ENCODE data around the gene HMGCS2. TPM values are rescaled to one million over a fixed set of nuclear protein-coding genes. Genes with fewer than 3 reads are reported as not detected.
A peak's percentile ranks its signal among the peaks of the same experiment; 100 is the strongest.

HMGCS2 gene
- total RNA-seq, 1 experiment from 2014 or later = not detected

DNA sequence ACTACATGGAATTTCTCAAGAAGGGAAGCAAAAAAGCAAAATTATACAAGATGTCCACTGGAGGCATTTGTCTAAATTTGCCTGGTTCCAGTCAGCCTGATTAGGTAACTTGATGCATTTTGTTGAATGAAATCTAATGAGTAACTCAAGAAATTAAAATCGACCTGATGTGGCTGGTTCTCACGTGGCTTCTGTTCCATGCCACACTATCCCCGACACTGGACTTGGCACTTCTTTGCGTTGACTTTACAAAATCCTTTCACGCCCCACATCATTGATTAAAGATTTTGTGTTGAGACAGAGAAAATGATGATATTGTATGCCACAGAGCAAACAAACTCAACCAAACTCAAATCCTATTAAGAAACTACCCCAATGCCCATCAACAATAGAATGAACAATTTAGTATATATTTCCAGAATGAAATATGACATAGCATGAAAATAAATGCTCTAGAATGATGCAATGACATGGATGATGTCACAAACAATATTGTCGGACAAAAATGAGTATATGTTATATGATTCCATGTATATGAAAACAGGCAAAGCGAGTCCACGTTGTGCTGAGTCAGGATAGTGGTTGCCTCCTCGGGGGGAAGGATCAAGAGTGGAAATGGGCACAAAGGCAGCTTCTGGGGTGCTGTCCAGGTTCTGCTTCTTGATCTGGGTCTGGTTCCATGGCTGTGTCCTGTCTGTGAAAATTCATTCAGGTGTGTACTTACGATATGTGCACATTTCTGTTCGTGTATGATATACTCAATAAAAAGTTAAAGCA is 12.9 kb upstream of the HMGCS2 start:
- Histone ChIP-seq H3K27me3 (ENCODE audit: insufficient read depth, low read depth) (no peaks in the 10 kb centered on the region), H3K4me3 (no peak overlapping the region), H3K9me2 (ENCODE audit: insufficient read depth) (no peaks in the 10 kb centered on the region), H3K36me3 (ENCODE audit: low read depth) (no peaks in the 10 kb centered on the region), H3K4me1 (replicated peaks; ENCODE audit: insufficient read depth) (peaks cover 77% of the 10 kb centered on the region), H2AFZ (no peak overlapping the region), H3K9me3 (ENCODE audit: insufficient read depth, low read depth) (no peaks in the 10 kb centered on the region), H3K27ac (no peak overlapping the region), H3K4me2 (peak overlapping the region; percentile 71; the same call in 1 of the 2 replicates), H4K20me1 (ENCODE audit: insufficient read depth) (no peaks in the 10 kb centered on the region), H3K79me2 (ENCODE audit: low read depth) (no peaks in the 10 kb centered on the region), H3F3A (ENCODE audit: insufficient read depth, low read depth) (peaks cover 65% of the 10 kb centered on the region)
- DNase-seq = no peak
- no TSS peak for BruUV-seq (replicated peaks)
- intact Hi-C loops (cut with micrococcal nuclease; ENCODE audit: unreplicated experiment) = no loop called here
- ChIA-PET POLR2A (ENCODE audit: unreplicated experiment) (no interaction called here), CTCF (no interaction called here)
- no peak for TF ChIP-seq EZH2 (IDR thresholded peaks at IDR 0.05; ENCODE audit: low read depth)
- TF ChIP-seq, protein P1, sequence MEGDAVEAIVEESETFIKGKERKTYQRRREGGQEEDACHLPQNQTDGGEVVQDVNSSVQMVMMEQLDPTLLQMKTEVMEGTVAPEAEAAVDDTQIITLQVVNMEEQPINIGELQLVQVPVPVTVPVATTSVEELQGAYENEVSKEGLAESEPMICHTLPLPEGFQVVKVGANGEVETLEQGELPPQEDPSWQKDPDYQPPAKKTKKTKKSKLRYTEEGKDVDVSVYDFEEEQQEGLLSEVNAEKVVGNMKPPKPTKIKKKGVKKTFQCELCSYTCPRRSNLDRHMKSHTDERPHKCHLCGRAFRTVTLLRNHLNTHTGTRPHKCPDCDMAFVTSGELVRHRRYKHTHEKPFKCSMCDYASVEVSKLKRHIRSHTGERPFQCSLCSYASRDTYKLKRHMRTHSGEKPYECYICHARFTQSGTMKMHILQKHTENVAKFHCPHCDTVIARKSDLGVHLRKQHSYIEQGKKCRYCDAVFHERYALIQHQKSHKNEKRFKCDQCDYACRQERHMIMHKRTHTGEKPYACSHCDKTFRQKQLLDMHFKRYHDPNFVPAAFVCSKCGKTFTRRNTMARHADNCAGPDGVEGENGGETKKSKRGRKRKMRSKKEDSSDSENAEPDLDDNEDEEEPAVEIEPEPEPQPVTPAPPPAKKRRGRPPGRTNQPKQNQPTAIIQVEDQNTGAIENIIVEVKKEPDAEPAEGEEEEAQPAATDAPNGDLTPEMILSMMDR (conservative IDR thresholded peaks at IDR 0.05) = no peak

DNA sequence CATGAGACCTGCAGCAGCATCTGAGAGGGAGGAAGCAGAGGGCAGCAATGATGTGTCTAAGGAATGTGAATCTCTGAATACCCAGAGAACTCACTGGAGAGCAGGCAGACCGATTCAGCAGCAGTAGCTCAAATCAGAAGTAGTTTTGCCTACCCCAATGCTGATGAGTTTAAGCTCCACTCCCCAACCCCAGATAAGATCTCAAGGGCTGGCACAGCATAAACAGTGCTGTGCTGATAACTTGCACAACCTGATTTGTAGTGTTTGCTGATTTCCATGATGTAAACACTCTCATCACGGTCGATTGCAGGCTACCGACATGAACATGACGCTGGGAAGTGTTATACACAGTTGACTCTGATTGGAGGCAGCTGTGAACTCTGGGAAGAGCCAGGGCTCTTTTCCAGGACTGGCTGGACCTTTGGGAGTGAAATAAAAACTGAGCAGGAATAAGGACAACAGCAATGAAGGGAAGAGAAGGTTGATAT is 11.2 kb upstream of the HMGCS2 start:
- H3K9me3 ChIP-seq (ENCODE audit: insufficient read depth, low read depth) = no peaks in the 10 kb centered on the region
- intact Hi-C loops (cut with micrococcal nuclease; ENCODE audit: unreplicated experiment) = no loop called here
- peak overlapping the region; percentile 47 for H3K4me3 ChIP-seq
- no peaks in the 10 kb centered on the region for H3K9me2 ChIP-seq (ENCODE audit: insufficient read depth)
- no peaks in the 10 kb centered on the region for H3K36me3 ChIP-seq (ENCODE audit: low read depth)
- peak; percentile 61 to 97 for DNase-seq
- H4K20me1 ChIP-seq (ENCODE audit: insufficient read depth) = no peaks in the 10 kb centered on the region
- H3K27me3 ChIP-seq (ENCODE audit: insufficient read depth, low read depth) = no peaks in the 10 kb centered on the region
- peaks cover 49% of the 10 kb centered on the region for H3F3A ChIP-seq (ENCODE audit: insufficient read depth, low read depth)
- TF ChIP-seq, protein P1 (conservative IDR thresholded peaks at IDR 0.05) = no peak
- no peak for TF ChIP-seq EZH2 (IDR thresholded peaks at IDR 0.05; ENCODE audit: low read depth)
- H3K27ac ChIP-seq = peak overlapping the region; percentile 61
- BruUV-seq (replicated peaks) = no TSS peak
- H3K4me1 ChIP-seq (replicated peaks; ENCODE audit: insufficient read depth) = peaks cover 67% of the 10 kb centered on the region
- H2AFZ ChIP-seq = peak overlapping the region; percentile 77
- CTCF ChIA-PET = interaction anchor here (1.0 to 1.4 kb wide), 2 partner anchors 29 to 37 kb away, joined by 3 to 4 read pairs; no protein-coding TSS in a partner anchor
- POLR2A ChIA-PET (ENCODE audit: unreplicated experiment) = interaction anchor here (0.5 kb wide), 1 partner anchor 126 kb away, joined by 8 read pairs; no protein-coding TSS in a partner anchor
- peak overlapping the region; percentile 77 for H3K4me2 ChIP-seq
- H3K79me2 ChIP-seq (ENCODE audit: low read depth) = no peaks in the 10 kb centered on the region

DNA sequence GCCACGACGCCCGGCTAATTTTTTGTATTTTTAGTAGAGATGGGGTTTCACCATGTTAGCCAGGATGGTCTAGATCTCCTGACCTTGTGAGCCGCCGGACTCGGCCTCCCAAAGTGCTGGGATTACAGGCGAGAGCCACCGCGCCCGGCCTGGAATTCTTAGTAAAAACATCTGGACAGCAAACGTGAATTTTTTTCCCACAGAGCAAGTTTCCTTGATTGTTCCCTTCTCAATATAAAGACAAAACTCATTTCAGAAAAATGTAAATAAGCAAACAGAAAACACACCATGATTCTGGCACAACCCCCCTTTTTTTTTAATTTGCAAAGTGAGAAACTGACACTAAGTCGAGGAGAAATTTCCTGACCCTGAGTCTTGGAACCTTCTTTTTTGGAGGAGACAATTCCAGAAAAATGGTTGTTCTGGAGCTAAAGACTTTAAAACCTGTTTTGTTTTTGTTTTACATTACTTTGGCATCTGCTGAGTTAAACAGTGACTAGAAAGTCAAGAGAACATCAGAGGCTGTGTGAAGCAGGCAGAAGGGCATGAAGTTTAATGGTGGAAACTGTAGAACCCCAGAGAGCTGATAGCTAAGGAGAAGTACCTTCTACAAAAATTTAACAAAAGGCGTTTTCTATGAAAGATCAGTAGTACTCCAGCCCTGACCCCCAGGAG is 10.3 kb upstream of the HMGCS2 start:
- BruUV-seq (replicated peaks) = no TSS peak
- ChIA-PET POLR2A (ENCODE audit: unreplicated experiment) (no interaction called here), CTCF (interaction anchor here (1.0 kb wide), 1 partner anchor 36 kb away, joined by 3 read pairs; no protein-coding TSS in a partner anchor)
- Histone ChIP-seq H3K4me2 (peak overlapping the region; percentile 77), H3K4me1 (replicated peaks; ENCODE audit: insufficient read depth) (peaks cover 67% of the 10 kb centered on the region), H3K9me2 (ENCODE audit: insufficient read depth) (no peaks in the 10 kb centered on the region), H3K79me2 (ENCODE audit: low read depth) (no peaks in the 10 kb centered on the region), H3F3A (ENCODE audit: insufficient read depth, low read depth) (peaks cover 48% of the 10 kb centered on the region), H4K20me1 (ENCODE audit: insufficient read depth) (no peaks in the 10 kb centered on the region), H3K9me3 (ENCODE audit: insufficient read depth, low read depth) (no peaks in the 10 kb centered on the region), H2AFZ (peak overlapping the region; percentile 77; the same call in 1 of the 2 replicates), H3K4me3 (no peak overlapping the region), H3K36me3 (ENCODE audit: low read depth) (no peaks in the 10 kb centered on the region), H3K27ac (peak overlapping the region; percentile 61), H3K27me3 (ENCODE audit: insufficient read depth, low read depth) (no peaks in the 10 kb centered on the region)
- DNase-seq = no peak
- TF ChIP-seq, protein P1 (conservative IDR thresholded peaks at IDR 0.05) = no peak
- TF ChIP-seq EZH2 (IDR thresholded peaks at IDR 0.05; ENCODE audit: low read depth) = no peak
- intact Hi-C loops (cut with micrococcal nuclease; ENCODE audit: unreplicated experiment) = no loop called here
